TTC549 (cell line): ENCODE results near the gene HAPSTR1.
"Not testable (repeated sequence)": the region's sequence is repeated elsewhere in the genome, so short reads cannot be mapped to it uniquely, and the experiment has no call there.

ENCODE experiments used
- FAIRE-seq: peaks from 2 replicates; lab custom pipeline; 2012; peaks lifted over from hg19 to GRCh38; lab: Jason Lieb, UNC

The HAPSTR1 gene, protein sequence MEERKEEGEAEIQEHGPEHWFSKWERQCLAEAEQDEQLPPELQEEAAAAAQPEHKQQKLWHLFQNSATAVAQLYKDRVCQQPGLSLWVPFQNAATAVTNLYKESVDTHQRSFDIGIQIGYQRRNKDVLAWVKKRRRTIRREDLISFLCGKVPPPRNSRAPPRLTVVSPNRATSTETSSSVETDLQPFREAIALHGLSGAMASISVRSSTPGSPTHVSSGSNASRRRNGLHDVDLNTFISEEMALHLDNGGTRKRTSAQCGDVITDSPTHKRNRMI

DNA sequence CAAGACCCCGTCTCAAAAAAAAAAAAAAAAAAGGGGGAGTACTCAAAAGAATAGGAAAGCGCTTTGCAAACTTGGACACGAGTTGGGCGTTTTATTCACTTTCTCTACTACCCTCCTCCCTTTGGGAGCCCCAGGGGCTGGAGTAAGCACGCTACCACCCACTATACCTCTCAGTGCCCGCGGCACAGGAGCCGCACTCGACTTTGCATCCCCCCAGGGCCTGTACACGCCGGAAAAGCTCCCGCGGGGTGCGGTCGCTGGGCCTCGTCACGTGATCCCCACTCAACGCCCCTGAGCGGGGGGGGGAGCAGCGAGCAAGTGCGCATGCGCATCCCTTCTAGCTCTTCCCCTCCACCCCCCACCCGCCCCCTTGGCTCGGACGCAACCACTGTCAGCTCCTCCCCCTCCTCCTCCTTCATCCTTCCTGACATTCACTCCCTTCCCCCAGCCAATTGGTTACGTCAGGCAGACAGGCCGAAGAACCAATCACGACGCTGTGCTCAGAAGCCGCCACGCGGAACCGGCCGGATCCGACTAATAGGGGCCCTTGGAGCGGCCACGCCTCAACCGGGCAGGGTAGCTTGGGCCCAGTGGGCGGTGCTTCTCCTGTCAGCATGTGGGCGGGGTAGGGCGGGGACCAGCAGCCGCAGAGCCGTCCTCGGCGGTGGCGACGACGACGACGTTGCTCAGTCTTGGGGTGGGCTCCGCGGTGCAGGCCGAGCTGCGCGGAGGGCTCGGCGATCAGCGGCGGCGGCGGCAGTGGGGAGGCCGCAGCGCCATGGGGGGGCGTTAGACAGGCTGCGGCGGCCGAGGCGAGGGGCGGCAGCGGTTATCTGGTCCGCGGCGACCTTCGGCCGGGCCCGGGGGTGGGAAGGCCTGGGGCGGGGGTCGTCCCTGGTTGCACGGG lies at the start of gene HAPSTR1:
HAPSTR1 (plus strand) TSS at position 685 of the 907 bp plus-strand sequence. CDS start 401 bp downstream, outside the sequence.
- FAIRE-seq = no peak

DNA sequence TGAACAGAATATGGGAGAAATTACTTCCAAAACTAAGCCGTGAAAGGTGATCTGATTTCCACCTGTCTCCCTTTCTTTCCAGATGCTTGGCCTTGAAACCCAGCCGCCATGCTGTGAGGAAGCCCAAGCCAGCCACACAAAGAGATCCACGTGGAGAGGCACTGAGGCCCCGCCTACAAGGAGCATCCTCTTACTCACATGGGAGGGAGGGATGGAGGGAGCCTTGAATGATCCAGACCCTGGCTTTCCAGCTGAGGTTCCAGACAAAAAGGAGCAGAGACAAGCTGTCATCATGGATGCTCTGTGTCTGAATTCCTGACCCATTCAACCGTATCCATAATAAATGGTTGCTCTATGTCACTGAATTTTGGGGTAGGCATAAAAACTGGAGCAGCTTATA lies 48.9 kb upstream of the HAPSTR1 start:
- FAIRE-seq = no peak

DNA sequence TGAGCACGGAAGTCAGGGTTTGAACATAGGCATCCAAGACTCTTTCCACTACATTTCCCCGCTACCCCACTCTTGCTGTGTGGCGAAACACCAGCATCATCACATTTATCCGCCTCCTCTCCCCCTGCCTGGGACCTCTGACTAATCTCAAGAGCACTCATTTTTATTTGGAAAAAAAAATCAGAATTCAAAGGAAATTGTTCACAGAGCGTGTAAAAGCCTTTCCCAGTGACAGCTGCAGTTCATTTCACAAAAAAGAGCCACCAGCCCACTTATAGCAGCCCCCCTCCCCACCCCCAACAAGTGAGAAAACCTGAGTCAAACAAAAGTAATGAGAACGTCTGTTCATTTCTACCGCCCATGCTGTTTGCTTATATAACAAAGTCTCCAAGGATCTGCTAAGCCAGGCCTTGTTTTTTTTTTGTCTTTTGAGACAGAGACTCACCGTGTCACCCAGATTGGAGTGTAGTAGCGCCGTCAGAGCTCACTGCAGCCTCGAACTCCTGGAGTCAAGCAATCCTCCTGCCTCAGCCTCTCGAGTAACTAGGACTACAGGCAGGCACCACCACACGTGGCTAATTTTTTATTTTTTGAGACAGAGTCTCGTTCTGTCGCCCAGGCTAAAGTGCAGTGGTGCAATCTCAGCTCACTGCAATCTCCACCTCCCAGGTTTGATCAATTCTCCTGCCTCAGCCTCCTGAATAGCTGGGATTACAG lies 48.3 kb upstream of the HAPSTR1 start:
- no peak for FAIRE-seq

DNA sequence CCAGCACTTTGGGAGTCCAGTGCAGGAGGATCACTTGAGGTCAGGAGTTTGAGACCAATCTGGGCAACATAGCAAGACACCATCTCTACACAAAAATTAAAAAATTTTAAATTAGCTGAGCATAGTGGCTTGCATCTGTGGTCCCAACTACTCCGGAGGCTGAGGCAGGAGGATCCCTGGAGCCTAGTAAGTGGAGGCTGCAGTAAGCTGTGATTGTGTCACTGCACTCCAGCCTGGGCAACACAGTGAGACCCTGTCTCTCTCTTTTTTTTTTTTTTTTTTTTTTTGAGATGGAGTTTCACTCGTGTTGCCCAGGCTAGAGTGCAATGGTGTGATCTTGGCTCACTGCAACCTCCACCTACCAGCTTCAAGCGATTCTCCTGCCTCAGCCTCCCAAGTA lies 45.9 kb upstream of the HAPSTR1 start:
- FAIRE-seq = not testable (repeated sequence)

DNA sequence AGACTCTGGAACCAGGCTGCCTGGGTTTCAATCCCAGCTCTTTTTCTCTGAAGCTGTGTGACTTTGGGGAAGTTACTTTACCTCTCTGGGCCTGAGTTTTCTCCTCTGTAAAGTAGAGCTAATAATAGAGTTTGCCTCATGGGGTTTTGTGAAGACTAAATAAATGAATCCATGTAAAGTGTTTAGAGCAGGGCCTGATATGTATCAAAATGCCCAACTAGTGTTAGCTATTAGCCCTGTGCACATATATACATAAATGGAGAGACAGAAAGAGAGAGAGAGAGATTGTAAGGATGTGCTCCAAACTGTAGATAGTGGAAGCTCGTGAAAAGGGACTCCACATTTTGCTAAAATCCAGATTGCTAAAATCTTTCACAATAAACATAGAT lies 44.8 kb upstream of the HAPSTR1 start:
- FAIRE-seq = no peak

DNA sequence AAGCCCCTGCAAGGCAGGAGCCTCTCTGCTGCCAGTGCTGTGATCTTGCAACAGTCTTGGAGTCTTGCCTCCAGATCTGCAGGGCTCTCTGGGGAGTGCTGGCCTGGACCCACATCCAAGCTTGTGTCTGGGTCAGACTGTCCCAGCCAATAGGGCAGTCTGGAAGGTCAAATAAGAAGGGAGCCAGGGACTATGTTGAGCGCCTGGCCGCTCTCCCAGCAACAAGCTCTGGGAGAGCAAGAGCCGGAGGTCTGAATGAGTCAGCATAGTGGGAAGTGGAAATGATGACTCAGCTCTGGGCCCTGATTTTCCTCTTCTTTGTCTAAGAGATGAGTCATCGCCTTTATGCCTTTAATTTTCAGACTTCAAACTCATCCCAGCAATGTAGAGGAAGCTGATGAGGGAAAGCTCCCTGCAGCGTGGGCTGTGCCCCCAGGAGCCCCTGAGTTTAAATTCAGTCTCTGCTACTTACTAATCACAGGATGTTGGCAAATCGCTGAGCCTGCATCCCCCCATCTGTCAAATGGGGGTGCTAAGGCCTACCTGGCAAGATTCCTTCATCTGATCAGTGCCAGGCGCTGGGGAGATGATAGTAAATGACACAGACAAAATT lies 43.6 kb upstream of the HAPSTR1 start:
- FAIRE-seq = no peak

DNA sequence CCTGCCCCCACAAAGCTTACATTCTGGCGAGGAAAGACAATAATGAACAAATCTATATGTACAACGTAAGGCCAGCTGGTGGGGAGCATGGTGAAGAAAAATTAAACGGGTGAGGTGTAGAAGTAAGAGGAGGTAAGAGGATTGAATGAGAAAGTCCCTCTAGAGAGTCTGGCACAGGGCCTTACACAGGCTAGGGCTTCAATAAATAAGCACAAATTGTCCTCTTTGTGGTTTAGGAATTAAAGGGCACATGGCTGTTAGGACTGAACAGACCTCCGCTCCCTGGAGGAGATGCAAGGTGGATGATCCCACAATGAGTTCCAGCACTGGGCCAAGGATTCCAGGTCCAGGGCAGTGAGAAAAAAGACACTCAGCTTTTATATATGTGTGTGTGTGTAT lies 43.1 kb upstream of the HAPSTR1 start:
- no peak for FAIRE-seq

DNA sequence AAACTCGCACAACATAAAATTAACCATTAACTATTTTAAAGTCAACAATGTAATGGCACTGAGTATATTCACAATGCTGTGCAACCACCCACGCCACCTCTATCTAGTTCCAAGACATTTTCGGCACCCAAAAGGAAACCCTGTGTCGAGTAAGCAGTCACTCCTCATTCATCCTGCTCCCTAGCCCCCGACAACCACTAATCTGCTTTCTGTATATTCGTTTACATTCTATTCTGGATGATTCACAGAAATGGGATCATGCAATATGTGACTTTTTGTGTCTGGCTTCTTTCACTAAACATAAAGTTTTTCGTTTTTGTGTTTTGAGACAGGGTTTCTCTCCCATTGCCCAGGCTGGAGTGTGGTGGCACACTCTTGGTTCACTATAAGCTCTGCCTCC lies 42.2 kb upstream of the HAPSTR1 start:
- no peak for FAIRE-seq

DNA sequence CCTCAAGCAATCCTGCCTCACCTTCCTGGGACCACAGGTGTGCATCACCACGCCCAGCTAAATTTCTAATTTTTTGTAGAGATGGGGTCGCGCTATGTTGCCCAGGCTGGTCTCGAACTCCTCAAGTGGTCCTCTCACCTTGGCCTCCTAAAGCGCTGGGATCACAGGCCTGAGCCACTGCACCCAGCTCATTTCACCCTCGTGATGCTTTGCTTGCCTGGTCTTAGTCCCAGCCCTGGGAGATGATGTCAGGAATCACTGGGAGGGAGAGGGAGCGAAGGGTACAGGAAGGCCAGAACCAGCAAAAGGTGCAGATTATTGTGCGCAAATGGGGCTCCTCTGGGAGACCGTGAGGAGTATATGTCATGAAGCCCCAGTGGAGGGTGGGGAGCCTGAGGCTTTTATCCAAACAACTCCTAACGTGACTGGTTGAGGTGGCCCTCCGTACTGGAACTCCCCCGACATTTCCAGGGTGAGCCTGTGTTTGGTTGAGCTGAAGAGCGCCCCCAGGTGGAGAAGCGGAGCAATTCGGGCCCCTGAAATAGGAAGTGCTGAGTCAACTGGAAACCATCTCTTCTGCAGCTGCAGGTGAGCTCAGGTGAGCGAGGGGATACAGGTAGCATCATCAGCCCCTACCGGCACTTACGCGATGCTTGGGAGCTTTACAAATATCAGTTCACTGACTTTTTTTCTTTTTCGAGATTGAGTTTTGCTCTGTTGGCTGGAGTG lies 41.2 kb upstream of the HAPSTR1 start:
- FAIRE-seq = no peak

DNA sequence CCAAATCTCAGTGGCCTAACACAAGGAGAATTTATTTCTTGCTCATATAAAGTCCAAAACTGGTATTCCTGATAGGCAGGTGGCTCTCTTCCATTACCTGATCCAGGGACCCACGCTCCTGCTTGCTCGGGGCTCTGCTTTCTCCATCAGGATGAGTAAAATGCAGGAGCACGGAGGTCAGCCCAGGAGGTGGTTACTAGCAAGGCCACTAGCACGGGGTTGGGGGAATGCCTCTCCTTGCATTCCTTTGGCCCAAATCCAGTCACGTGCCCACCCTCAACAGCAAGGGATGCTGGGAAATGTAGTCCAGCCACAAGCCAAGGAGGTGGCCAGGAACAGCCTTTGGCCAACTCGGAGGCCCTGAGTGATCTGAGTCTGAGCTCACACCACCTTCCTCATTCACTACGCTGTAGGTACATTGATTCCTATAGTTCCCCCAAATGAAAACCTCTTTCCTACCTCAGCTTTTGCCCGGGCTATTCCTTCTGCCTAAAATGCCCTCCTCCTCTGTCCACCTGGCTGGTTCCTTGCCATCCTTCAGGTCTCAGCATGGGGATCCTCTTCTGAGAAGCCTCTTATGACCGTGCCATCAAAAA lies 38.3 kb upstream of the HAPSTR1 start:
- no peak for FAIRE-seq

DNA sequence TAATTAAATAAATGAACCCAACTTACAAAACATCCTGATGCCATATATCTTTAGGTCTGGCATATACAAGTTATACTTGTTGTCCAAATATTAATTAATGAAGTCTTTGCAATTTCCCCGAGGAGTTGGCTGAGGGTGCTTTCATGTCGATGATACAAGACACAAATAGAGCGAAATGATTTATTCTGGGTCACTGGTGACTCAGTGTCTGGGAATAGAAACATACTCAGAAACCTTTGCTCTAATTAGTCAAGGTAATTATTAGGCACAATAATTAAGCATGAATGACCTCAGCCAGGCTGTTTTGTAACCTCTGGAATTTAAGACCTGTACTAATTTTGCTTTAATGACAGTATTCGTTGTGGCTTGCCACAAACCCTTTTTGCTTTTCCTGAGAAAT lies 37.0 kb upstream of the HAPSTR1 start:
- FAIRE-seq = no peak

DNA sequence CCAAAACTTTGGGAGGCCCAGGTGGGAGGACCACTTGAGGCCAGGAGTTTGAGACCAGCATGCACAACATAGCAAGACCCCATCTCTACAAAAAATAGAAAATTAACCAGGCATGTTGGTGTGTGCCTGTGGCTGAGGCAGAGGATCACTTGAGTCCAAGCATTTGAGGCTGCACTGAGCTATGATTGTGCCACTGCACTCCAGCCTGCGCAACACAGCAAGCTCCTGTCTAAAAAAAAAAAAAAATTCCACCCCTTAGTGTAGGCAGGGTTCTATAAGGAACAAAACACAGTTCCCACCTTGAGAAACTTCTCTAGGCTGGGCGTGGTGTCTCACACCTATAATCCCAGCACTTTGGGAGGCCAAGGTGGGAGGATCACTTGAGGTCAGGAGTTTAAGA lies 36.3 kb upstream of the HAPSTR1 start:
- no peak for FAIRE-seq

DNA sequence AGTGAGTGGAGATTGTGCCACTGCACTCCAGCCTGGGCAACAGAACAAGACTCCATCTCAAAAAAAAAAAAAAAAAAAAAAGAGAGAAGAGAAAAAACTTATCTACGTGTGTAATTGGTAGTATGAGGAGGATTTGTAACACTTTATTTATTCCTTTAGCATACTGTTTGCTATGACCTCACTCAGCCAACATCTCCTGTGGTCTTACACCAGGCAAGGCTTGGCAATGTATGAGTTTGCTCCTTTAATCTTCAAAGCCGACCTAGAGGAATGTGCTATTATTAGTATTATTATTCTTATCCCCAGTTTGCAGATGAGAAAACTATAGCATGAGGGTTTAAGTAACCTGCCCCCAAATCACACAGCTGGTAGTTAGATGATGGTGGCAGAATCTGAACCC lies 35.8 kb upstream of the HAPSTR1 start:
- no peak for FAIRE-seq

DNA sequence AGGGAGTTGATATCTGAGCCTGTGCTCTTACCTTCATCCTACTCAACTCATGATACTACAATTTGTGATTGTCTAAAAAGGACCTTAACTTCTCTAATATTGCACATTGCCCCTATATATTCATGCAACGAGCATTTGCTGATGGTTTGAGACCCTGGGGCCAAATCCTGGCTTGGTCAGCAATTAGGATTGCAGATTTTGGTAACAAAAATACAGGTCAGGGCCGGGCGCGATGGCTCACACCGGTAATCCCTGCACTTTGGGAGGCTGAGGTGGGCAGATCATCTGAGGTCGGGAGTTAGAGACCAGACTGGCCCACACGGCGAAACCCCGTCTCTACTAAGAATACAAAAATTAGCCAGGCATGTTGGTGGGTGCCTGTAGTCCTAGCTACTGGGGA lies 35.4 kb upstream of the HAPSTR1 start:
- FAIRE-seq = no peak

DNA sequence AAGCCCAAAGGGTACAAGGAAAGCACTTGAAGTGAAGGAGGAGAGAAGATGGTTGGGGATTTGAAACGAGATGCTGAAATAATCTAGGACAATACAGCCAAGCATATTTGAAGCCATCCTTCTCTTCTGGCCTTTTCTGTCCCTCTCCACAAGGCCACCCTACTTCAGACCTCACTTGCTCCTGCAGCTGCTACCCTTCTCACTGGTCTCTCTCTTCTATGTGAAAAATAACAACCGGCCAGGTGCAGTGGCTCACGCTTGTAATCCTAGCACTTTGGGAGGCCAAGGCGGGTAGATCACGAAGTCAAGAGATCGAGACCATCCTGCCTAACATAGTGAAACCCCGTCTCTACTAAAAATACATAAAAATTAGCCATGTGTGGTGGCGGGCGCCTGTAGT lies 33.2 kb upstream of the HAPSTR1 start:
- no peak for FAIRE-seq

DNA sequence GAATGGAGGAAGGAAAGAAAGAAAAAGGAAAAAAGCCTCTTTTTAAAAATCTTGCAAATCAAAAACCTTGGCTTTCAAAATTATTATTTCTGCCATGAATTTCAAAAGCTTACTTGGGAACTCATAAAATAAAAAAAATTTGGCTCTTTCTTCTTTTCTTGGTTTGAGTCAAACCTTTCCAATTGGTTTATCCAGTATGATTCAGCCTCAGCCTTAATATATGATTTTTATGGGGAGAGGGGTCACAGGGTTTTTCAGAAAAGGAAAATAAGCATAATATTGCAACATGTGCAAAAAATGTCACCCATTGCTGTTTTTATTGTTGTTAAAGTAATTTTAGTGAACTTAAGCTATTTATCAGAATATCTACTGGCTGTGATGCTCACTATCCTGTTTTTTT lies 31.2 kb upstream of the HAPSTR1 start:
- no peak for FAIRE-seq

DNA sequence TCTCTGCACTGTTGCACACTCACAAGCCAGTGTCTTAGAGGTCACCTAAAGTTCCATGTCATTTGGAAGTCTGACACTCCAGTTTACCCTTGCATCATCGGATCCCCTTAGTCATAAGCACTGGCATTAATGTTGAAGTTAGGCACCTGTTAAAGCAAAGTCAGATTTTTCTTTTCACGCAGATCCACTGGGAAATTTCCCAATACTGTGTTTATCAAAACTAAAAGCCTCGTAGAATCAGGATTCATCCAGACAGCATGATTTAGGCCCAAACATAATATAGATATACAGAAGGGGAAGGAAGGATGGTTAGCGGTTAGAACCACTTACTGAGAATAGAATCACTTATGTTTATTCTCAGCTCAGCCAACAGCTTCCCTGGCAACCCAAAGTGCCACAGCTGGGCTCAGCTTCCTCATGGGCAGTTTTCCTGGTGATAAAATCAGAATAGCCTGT lies 30.1 kb upstream of the HAPSTR1 start:
- FAIRE-seq = no peak

DNA sequence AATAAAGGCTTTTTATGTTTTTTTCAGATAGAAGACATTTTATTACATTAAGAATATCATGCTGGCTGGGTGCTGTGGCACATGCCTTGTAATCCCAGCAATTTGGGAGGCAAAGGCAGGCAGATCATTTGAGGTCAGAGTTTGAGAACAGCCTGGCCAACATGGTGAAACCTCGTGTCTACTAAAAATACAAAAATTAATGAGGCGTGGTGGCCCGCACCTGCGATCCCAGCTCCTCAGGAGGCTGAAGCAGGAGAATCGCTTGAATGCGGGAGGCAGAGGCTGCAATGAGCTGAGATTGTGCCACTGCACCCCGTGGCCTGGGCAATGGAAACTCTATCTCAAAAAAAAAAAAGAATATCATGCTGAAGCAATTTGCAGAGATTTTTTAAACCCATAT lies 29.1 kb upstream of the HAPSTR1 start:
- no peak for FAIRE-seq

DNA sequence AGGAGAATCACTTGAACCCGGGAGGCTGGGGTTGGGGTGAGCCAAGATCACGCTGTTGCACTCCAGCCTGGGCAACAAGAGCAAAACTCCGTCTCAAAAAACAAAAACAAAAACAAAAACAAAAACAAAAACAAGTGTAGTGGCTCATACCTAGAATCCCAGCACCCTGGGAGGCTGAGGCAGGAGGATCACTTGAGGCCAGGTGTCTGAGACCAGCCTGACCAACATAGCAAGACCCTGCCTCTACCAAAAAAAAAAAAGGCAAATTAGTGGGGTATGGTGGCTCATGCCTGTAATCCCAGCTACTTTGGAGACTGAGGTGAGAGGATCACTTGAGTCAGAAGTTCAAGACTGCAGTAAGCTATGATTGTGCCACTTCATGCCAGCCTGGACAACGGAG lies 26.4 kb upstream of the HAPSTR1 start:
- no peak for FAIRE-seq

DNA sequence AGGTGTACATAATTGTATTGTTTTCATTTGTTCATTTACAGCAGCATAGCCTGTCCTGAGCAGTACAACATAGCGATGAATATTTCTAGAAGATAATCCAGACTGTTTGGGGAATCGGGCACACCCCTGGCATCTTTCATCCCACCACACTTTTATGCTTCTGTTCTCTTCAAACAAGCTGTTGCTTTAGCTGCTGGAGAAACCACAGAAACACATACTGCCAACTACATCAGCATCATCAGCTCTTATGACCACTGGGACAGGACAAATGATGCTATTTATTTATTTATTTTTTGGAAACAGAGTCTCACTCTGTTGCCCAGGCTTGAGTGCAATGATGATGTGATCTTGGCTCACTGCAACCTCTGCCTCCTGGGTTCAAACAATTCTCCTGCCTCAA lies 22.6 kb upstream of the HAPSTR1 start:
- no peak for FAIRE-seq

DNA sequence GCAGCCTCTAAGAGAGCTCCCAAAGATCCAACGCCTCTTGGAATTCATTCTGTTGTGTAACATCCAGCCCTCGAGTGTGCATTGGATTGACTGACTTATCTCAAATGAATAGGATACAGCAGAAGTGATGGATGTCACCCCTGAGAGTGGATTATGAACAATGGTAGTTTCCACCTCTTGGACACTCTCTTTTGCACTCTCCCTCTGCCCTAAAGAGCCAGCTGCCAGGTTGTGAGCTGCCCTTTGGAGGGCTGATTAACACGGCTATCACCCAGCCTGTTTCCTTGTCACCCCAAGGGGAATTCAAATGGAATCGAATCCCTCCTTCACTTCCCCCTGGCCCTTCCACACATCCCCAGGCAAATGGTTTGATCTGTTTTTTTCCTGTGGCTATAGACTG lies 21.2 kb upstream of the HAPSTR1 start:
- no peak for FAIRE-seq

DNA sequence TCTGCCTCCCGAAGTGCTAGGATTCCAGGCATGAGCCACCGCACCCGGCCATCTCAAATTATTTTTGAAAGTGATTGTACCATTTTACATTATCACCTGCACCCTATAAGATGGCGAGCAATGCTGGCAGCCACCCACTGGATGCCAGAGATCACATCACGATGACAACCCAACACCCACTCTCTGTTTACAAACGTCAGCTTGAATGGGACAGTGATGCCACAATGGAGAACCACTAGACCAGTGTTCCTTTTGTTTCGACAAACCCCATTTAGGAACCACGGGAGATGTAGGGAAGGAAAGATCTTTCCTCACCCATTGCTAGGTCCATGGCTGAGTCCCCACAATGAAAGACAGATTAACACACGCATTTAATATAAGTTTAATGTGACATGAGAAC lies 20.1 kb upstream of the HAPSTR1 start:
- FAIRE-seq = no peak
